Spinal cord (tissue), 10 donors: ENCODE data around the gene SLC37A1. TPM values are rescaled to one million over a fixed set of nuclear protein-coding genes. Genes with fewer than 3 reads are reported as not detected.

Experiments used
- DNase-seq, 6 donors: peaks; one replicate each; pipeline versions ENCODE4 v3.0.0 to v3.0.0-alpha.2; 2013 to 2015; ENCODE audit warnings: low spot score in 6 of 6, low read depth in 4 of 6
- H3K27ac ChIP-seq: one replicate; pipeline ENCODE4 v1.5.1; 2013; ENCODE audit warnings: low read depth, low read length, control low read depth
- H3K27me3 ChIP-seq: one replicate; pipeline ENCODE4 v1.6.1; 2013; ENCODE audit warnings: low read length; ENCODE audit not compliant: control insufficient read depth, insufficient read depth
- H3K36me3 ChIP-seq: one replicate; pipeline ENCODE4 v1.6.1; 2013; ENCODE audit warnings: low read length; ENCODE audit not compliant: control insufficient read depth, insufficient read depth
- H3K4me1 ChIP-seq: one replicate; pipeline ENCODE4 v1.6.1; 2013; ENCODE audit warnings: low read length; ENCODE audit not compliant: control insufficient read depth, insufficient read depth
- H3K4me3 ChIP-seq: one replicate; pipeline ENCODE4 v1.5.1; 2013; ENCODE audit warnings: low read depth, low read length, control low read depth
- H3K9me3 ChIP-seq: one replicate; pipeline ENCODE4 v1.6.1; 2013; ENCODE audit warnings: low read length; ENCODE audit not compliant: control insufficient read depth, insufficient read depth
- WGBS: methylation state at CpG from one replicate; pipeline ENCODE4 v1.1.5; 2013; ENCODE audit warnings: missing lambda C conversion rate; ENCODE audit not compliant: insufficient coverage; 5-methylcytosine and 5-hydroxymethylcytosine counted together
- polyA plus RNA-seq, 2 donors: library from polyadenylated mRNA; unstranded; fragments of 120-200 nt; gene quantifications; one replicate each; pipeline ENCODE4 v1.2.1, GENCODE V29; 2013; ENCODE audit not compliant: insufficient read length in 2 of 2
- total RNA-seq, 2 donors: library from RNA; depleted of rRNA in 1 of 2; stranded (reverse); fragments of 120-200 nt in 1 of 2; fragments of >200 nt in 1 of 2; gene quantifications; one replicate each; pipeline versions ENCODE4 v1.2.3 to v1.2.4, GENCODE V29; 2013 to 2014
- donor health status: healthy.

SLC37A1 gene
- total and polyA plus RNA-seq, 4 donors = 8.4 to 32.3 (median 22.5) TPM

DNA sequence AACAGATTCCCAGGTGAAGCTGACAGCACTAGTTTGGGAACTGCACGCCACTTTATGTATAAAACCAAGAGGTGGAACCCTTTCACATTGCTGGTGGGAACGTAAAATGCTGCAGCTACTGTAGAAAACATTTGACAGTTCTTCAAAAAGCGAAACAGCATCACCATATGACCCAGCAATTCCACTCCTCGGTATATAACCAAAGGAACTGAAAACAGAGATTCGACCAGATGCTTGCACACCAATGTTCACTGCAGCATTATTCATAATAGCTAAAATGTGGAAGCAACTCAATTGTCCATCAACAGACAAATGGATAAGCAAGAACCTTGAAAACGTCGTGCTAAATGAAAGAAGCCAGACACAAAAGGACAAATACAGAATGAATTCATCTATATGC lies 35.1 kb upstream of the SLC37A1 start:
- WGBS = 77% methylated on average over 5 of the region's 7 CpGs
- H3K27ac ChIP-seq = no peak overlapping the region
- H3K27me3 ChIP-seq = no peaks in the 10 kb centered on the region
- H3K4me1 ChIP-seq = no peaks in the 10 kb centered on the region
- DNase-seq = no peak
- peaks cover 7% of the 10 kb centered on the region for H3K36me3 ChIP-seq
- H3K9me3 ChIP-seq = no peaks in the 10 kb centered on the region
- H3K4me3 ChIP-seq = no peak overlapping the region

DNA sequence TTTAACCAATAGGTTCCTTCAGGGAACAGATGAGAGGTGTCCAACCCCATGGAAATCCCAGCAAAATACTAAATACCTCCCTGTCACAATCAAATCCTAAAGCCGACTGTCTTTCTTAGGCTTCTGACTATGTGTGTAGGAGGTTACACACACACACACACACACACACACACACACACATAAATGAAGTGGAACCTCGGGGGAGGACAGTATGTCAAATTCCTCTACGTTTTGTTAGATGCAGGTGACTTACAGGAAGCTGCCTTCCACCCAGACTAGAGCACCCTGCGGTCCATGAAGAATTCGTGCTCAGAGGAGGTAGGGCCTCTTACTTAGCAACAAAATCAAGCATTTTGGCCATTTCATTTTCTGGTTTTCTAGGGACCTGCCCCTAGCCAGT lies 34.1 kb upstream of the SLC37A1 start:
- DNase-seq = no peak

DNA sequence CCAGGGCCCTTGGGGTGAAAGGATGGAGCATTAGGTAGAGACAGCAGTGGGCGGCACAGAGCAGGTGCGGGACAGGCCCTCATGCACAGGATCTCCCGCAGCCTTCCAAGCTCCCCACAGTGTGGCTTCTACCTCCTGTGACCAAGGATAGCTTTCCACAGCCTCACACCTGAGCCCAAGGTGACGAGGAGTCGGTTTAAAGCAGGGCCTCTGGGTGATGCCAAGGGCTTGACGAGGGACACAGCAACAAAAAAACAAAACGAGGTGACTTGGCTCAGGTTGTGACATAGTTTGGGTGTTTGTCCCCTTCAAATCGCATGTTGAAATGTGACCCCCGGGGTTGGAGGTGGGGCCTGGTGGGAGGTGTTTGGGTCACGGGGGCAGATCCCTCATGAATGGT lies 32.9 kb upstream of the SLC37A1 start:
- peaks cover 1% of the 10 kb centered on the region for H3K36me3 ChIP-seq
- H3K4me3 ChIP-seq = no peak overlapping the region
- peaks cover 4% of the 10 kb centered on the region for H3K4me1 ChIP-seq
- H3K27ac ChIP-seq = no peak overlapping the region
- no peaks in the 10 kb centered on the region for H3K9me3 ChIP-seq
- DNase-seq = no peak
- no peaks in the 10 kb centered on the region for H3K27me3 ChIP-seq
- WGBS = 91% methylated on average over 8 of the region's 10 CpGs

More for the DNA sequence above, 34.1 kb upstream of the SLC37A1 start:
- H3K4me3 ChIP-seq = no peak overlapping the region
- 92% methylated on average over 2 of the region's 5 CpGs for WGBS
- no peaks in the 10 kb centered on the region for H3K9me3 ChIP-seq
- peaks cover 5% of the 10 kb centered on the region for H3K36me3 ChIP-seq
- H3K27ac ChIP-seq = no peak overlapping the region
- no peaks in the 10 kb centered on the region for H3K27me3 ChIP-seq
- H3K4me1 ChIP-seq = no peaks in the 10 kb centered on the region

DNA sequence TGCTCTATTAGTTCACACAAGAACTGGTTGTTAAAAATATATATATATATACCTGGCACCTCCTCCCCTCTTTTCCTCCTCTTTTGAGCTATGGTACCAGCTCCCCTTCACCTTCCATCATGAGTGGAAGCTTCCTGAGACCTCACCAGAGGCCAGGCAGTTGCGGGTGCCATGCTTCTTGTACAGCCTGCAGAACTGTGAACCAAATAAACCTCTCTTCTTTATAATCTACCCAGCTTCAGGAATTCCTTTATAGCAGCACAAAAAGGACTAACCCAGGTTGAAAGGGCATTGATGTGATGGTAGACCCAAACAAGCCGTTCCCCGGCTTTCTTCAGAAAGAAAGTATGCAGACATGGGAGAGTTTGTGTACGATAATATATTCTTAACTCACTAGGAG lies 32.5 kb upstream of the SLC37A1 start:
- Histone ChIP-seq H3K27me3 (no peaks in the 10 kb centered on the region), H3K4me1 (peaks cover 4% of the 10 kb centered on the region), H3K4me3 (no peak overlapping the region), H3K36me3 (no peaks in the 10 kb centered on the region), H3K9me3 (no peaks in the 10 kb centered on the region), H3K27ac (no peak overlapping the region)
- 100% methylated on average over 1 of the region's 4 CpGs for WGBS
- DNase-seq = no peak

DNA sequence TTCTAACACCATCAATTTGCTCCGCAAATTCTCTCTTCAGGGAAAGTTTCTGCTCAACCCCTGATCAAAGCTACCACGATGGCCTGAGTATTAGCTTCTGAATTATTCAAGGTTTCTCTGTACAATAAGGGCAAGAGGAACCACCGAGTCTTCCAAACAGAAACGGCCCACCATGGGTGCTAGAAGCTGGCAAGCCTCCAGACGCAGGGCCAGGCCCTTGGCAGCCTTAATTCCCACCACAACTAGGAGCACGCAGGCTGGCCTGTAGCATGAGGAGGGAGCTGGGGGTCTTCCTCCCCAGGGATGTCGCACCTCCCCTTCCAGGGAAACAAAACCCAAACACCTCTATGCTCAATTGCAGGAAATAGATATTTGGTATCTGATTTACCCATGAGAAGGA lies 28.7 kb upstream of the SLC37A1 start:
- Histone ChIP-seq H3K27me3 (no peaks in the 10 kb centered on the region), H3K4me3 (no peak overlapping the region), H3K36me3 (no peaks in the 10 kb centered on the region), H3K27ac (no peak overlapping the region), H3K4me1 (peaks cover 4% of the 10 kb centered on the region), H3K9me3 (no peaks in the 10 kb centered on the region)
- DNase-seq = no peak
- WGBS = 55% methylated on average over 2 of the region's 7 CpGs

DNA sequence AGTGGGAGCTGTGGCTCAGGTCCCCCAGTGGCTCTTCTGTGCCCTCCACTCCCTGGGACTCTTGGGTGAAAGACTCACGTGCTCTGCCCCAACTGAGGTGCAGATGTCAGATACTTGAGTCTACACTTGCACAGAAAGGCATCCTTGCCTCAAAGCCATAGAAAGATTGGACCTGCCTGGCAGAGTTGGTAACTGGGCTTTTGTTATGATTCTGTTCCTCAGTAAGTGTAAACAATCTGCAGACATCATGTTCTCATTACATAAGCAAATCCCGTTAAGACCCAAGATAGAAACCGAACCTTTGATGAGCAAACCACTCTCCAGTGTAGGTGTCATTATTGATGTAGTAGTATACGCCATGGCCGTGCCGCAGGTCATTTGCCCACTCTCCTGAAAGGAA lies 27.6 kb upstream of the SLC37A1 start:
- no peak for DNase-seq
- H3K36me3 ChIP-seq = no peaks in the 10 kb centered on the region
- no peaks in the 10 kb centered on the region for H3K9me3 ChIP-seq
- peaks cover 4% of the 10 kb centered on the region for H3K4me1 ChIP-seq
- H3K27me3 ChIP-seq = no peaks in the 10 kb centered on the region
- H3K27ac ChIP-seq = no peak overlapping the region
- no peak overlapping the region for H3K4me3 ChIP-seq
- 94% methylated on average over 1 of the region's 6 CpGs for WGBS

DNA sequence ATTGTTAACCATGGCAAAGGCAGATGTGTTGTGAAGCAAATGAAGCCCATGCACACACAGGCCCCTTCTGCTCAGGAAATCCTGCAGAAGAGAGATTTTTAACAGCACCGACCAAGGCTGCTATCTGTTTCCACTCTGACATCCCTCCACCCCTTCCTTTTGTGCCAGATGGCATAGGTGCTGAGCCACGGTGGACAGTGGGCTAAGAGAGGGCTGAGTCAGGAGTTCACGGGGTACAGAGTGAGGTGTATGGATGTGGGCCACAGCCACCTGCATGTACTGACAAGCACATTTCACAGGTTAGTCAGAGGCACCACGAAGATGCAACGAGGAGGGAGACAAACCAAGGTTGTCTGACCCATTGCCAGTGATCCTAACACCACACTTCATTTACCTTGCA lies 27.1 kb upstream of the SLC37A1 start:
- 80% methylated on average over 4 of the region's 5 CpGs for WGBS
- no peaks in the 10 kb centered on the region for H3K36me3 ChIP-seq
- H3K4me1 ChIP-seq = peaks cover 4% of the 10 kb centered on the region
- H3K4me3 ChIP-seq = no peak overlapping the region
- H3K9me3 ChIP-seq = no peaks in the 10 kb centered on the region
- no peaks in the 10 kb centered on the region for H3K27me3 ChIP-seq
- H3K27ac ChIP-seq = no peak overlapping the region
- DNase-seq = no peak

DNA sequence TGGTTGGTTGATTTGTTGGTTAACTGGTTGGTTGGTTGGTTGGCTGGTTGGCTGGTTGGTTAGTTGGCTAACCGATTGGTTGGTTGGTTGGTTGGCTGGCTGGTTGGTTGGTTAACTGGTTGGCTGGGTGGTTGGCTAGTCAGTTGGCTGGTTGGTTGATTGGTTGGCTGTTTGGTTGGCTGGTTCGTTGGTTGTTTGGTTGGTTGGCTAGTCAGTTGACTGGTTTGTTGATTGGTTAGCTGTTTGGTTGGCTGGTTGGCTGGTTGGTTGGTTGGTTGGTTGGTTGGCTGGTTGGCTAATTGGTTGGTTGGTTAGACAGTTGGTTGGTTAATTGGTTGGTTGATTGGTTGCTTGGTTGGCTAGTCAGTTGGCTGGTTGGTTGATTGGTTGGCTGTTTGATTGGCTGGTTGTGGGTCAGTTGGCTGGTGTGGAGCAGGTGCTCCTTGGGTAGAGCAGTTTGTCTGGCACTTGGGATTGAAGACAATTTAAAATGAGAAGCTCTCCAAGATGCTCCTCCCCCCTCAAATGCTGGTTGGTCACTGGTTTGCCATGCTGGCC lies 24.6 kb upstream of the SLC37A1 start:
- H3K4me3 ChIP-seq = no peak overlapping the region
- 91% methylated on average over 2 of the region's 2 CpGs for WGBS
- no peaks in the 10 kb centered on the region for H3K9me3 ChIP-seq
- DNase-seq = no peak
- H3K36me3 ChIP-seq = no peaks in the 10 kb centered on the region
- H3K4me1 ChIP-seq = peaks cover 4% of the 10 kb centered on the region
- no peak overlapping the region for H3K27ac ChIP-seq
- H3K27me3 ChIP-seq = no peaks in the 10 kb centered on the region

DNA sequence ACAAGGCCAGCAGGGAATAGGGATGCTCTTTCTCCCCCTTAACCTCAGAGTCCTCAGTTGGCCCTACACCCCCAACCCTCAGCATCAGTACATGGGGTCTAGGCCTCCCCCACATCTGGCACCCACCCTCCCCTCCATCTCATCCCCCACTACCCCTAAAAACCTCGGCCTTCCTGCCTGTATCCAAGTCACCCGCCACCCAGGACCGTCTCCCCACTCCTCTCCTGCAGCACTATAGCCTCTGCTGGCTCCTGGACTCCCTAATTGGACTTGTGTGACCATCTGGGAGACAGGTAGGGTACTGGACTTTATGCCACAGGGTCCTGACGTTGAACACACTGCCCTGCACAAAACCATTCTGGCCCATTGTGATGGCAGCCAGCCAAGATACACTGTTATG lies 23.7 kb upstream of the SLC37A1 start:
- DNase-seq = no peak
- Histone ChIP-seq H3K4me1 (peaks cover 4% of the 10 kb centered on the region), H3K27me3 (no peaks in the 10 kb centered on the region), H3K4me3 (no peak overlapping the region), H3K9me3 (no peaks in the 10 kb centered on the region), H3K27ac (no peak overlapping the region), H3K36me3 (no peaks in the 10 kb centered on the region)
- WGBS = 93% methylated on average over 3 of the region's 4 CpGs

DNA sequence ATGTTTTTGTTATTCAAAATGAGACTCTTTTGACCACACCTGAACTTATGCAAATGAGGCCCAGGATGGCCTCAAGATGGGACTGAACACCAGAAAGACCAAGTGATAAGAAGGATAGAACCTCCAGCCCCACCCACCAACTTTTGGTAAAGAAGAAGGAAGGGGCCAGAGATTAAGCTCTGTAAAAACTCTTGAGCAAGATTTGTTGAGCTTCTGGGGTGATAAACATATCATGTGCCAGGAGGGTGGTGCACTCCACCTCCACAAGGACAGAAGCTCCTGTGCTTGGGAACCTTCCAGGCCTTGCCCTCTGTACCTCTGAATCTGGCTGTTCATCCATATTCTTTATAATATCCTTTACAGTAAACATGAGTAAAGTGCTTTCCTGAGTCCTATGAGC lies 22.9 kb upstream of the SLC37A1 start:
- Histone ChIP-seq H3K4me1 (peaks cover 9% of the 10 kb centered on the region), H3K36me3 (no peaks in the 10 kb centered on the region), H3K9me3 (no peaks in the 10 kb centered on the region), H3K27me3 (no peaks in the 10 kb centered on the region), H3K4me3 (no peak overlapping the region), H3K27ac (no peak overlapping the region)
- no peak for DNase-seq
